Left lung (tissue), 10 donors: ENCODE data around the gene PRKCE. TPM values are rescaled to one million over a fixed set of nuclear protein-coding genes. Genes with fewer than 3 reads are reported as not detected.

Experiments
- ATAC-seq: fragments of 200-7000 bp; cut with Tn5 transposase; one replicate; pipeline ENCODE4 v1.9.1; 2020; ENCODE audit warnings: moderate library complexity
- DNase-seq, 4 donors: peaks; one replicate each; pipeline ENCODE4 v3.0.0-alpha.2; 2013 to 2020
- H3K27ac ChIP-seq, 2 donors: fragments of 200-600 bp; sonication (generic) in 1 of 2; one replicate each; pipeline versions ENCODE4 v1.5.0 to v1.8.0; 2020 to 2021
- H3K27me3 ChIP-seq, 2 donors: fragments of 200-600 bp; sonication (generic) in 1 of 2; one replicate each; pipeline versions ENCODE4 v1.5.0 to v1.8.0; 2020 to 2021
- H3K36me3 ChIP-seq, 2 donors: fragments of 200-600 bp; sonication (generic) in 1 of 2; one replicate each; pipeline versions ENCODE4 v1.5.0 to v1.8.0; 2020 to 2021
- H3K4me1 ChIP-seq, 2 donors: fragments of 200-600 bp; one replicate each; pipeline ENCODE4 v1.8.0; 2021
- H3K4me3 ChIP-seq, 2 donors: fragments of 200-600 bp; sonication (generic) in 1 of 2; one replicate each; pipeline versions ENCODE4 v1.5.0 to v1.8.0; 2020 to 2021; ENCODE audit warnings: mild to moderate bottlenecking in 1 of 2
- H3K9me3 ChIP-seq, 2 donors: fragments of 200-600 bp; sonication (generic) in 1 of 2; one replicate each; pipeline versions ENCODE4 v1.5.0 to v1.8.0; 2020 to 2021
- intact Hi-C, 2 donors: fragments of 100-400 bp; cut with DNase I; formaldehyde crosslinking; loops; one replicate each; pipeline versions ENCODE4 v1.11.2 to v1.14.2; 2022
- polyA plus RNA-seq, 6 donors: library from polyadenylated mRNA; unstranded; fragments of 120-200 nt; gene quantifications; one replicate each; pipeline ENCODE4 v1.2.1, GENCODE V29; 2013; ENCODE audit not compliant: insufficient read length in 6 of 6
- total RNA-seq, 2 donors: library from RNA; stranded (reverse); fragmentation: NEBNext Ultra II Directional; extraction: Animal tissue kit (Norgen Biotek cat#: 25700); gene quantifications; one replicate each; pipeline ENCODE4 v1.2.1, GENCODE V29; 2021
- TF ChIP-seq, protein P1 (sequence below), 2 donors: fragments of 200-600 bp; sonication (generic) in 1 of 2; IDR thresholded peaks; one replicate each; pipeline versions ENCODE4 v1.5.0 to v1.8.0; 2021; ENCODE audit warnings: antibody characterized with exemption in 2 of 2
- donor health status: DM: no; HTN: yes; CAD: no.
- donor health status: DM: no; HTN: no; CAD: no.

The PRKCE gene
- total and polyA plus RNA-seq, 8 donors, result 12.0 to 56.9 (median 14.7) TPM

GRCh38 chr2:45741161-45741850 lies 89.8 kb downstream of the PRKCE start:
- DNase-seq (peak in 2 of 4 donors; percentile 42 to 50), ATAC-seq (no peak)
- Histone ChIP-seq H3K27ac (no peak overlapping the region), H3K4me3 (no peak overlapping the region), H3K36me3 (peaks cover 0 to 6% of the 10 kb centered on the region in 2 donors), H3K4me1 (peaks cover 0 to 12% of the 10 kb centered on the region in 2 donors), H3K27me3 (no peaks in the 10 kb centered on the region), H3K9me3 (no peaks in the 10 kb centered on the region)
- TF ChIP-seq, protein P1, sequence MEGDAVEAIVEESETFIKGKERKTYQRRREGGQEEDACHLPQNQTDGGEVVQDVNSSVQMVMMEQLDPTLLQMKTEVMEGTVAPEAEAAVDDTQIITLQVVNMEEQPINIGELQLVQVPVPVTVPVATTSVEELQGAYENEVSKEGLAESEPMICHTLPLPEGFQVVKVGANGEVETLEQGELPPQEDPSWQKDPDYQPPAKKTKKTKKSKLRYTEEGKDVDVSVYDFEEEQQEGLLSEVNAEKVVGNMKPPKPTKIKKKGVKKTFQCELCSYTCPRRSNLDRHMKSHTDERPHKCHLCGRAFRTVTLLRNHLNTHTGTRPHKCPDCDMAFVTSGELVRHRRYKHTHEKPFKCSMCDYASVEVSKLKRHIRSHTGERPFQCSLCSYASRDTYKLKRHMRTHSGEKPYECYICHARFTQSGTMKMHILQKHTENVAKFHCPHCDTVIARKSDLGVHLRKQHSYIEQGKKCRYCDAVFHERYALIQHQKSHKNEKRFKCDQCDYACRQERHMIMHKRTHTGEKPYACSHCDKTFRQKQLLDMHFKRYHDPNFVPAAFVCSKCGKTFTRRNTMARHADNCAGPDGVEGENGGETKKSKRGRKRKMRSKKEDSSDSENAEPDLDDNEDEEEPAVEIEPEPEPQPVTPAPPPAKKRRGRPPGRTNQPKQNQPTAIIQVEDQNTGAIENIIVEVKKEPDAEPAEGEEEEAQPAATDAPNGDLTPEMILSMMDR (IDR thresholded peaks at IDR 0.05), result no peak
- intact Hi-C loops, result no loop called here

DNA sequence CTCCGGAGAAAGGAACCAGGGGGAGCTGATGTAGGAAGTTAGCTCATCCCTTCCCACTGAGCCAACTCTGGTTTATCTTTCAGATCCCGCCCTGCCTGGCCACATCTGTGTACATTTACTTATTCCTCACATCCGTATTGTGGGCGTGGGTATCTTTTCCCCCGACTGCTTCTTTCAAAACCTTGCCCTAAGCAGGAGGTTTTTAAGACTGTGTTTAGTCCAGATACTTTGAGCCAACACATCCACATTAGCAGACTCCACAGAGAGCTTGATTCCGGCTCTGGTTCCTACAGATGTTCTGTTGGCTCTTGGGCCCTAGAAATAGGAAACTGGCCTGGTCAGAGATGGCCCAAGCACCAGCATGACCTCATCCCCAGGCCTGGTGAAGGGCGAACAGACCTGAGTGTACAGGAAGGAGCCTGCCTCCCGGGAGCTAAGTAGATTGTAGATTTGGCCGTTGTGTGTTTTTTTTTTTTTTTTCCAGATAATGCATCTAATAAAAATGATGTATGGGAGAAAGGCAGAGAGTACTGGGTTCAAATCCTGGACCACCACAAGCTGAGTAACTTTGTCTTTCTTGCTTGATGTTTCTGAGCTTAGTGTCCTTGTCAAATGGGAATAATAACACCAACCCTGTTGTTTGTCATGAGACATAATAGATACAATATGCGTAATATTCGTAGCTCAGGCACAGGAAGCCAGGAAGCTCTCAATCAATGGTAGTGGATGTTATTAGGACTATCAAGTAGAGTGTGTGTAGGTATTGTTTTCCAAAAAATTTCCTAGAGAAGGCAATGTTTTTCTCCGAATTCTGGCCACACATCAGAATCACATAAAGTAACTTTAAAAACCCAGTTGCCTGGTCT lies 92.3 kb downstream of the PRKCE start:
- Histone ChIP-seq H3K36me3 (no peaks in the 10 kb centered on the region), H3K4me1 (peaks cover 0 to 12% of the 10 kb centered on the region in 2 donors), H3K4me3 (no peak overlapping the region), H3K27me3 (no peaks in the 10 kb centered on the region), H3K9me3 (peaks cover 0 to 5% of the 10 kb centered on the region in 2 donors), H3K27ac (peak overlapping the region in 1 of 2 donors; percentile 33)
- TF ChIP-seq, protein P1 (IDR thresholded peaks at IDR 0.05), result no peak
- peak in 1 of 4 donors; percentile 33 for DNase-seq
- ATAC-seq, result peak; percentile 47
- intact Hi-C loops, result no loop called here

DNA sequence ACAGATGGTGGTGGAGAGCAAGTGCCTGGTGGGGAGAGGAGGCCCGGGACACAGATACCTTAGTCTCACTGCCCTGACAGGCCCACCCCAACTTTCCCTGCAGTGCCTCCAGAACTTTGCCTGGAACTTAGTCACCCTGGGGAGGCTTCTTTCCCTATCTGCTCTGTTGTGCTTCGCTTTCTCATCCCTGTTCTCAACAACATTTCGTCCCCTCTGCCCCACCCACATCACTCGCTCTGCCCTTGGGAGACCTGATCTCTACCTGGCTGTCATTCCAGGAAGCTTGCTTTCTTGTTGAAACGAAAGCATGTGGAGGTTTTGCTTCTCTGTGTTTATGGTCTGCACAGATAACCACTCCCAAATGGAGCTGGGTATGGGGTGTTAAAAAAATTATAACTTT lies 93.8 kb downstream of the PRKCE start:
- TF ChIP-seq, protein P1 (IDR thresholded peaks at IDR 0.05), result no peak
- H3K9me3 ChIP-seq, result peaks cover 0 to 5% of the 10 kb centered on the region in 2 donors
- DNase-seq (no peak), ATAC-seq (no peak)
- H3K36me3 ChIP-seq, result no peaks in the 10 kb centered on the region
- H3K4me3 ChIP-seq, result no peak overlapping the region
- H3K27ac ChIP-seq, result no peak overlapping the region
- H3K4me1 ChIP-seq, result peaks cover 0 to 17% of the 10 kb centered on the region in 2 donors
- no peaks in the 10 kb centered on the region for H3K27me3 ChIP-seq
- intact Hi-C loops, result no loop called here

DNA sequence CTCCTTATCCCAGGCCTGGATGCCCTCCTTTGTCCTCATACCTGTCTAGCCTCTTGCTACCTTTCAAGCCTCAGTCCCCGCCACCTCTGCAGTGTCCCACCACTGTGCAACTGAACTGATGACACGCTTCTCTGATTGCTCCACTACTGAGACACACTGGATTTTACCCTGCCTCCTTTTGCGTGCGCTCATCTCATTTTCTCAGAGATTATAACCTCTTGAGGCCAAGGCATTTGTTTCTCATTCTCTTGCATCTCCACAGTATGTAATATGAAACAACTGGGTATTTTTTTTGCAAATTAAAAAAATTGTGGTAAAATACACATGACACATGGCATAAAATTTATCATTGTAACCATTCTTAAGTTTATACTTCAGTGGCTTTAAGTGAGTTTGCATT lies 95.4 kb downstream of the PRKCE start:
- Histone ChIP-seq H3K4me1 (peaks cover 0 to 18% of the 10 kb centered on the region in 2 donors), H3K27ac (no peak overlapping the region), H3K4me3 (no peak overlapping the region), H3K27me3 (no peaks in the 10 kb centered on the region), H3K9me3 (peaks cover 0 to 5% of the 10 kb centered on the region in 2 donors), H3K36me3 (no peaks in the 10 kb centered on the region)
- intact Hi-C loops, result no loop called here
- DNase-seq (no peak), ATAC-seq (no peak)
- TF ChIP-seq, protein P1 (IDR thresholded peaks at IDR 0.05), result no peak

- intact Hi-C loops, result no loop called here
- Histone ChIP-seq H3K4me1 (peaks cover 0 to 18% of the 10 kb centered on the region in 2 donors), H3K27ac (no peak overlapping the region), H3K4me3 (no peak overlapping the region), H3K9me3 (peaks cover 0 to 5% of the 10 kb centered on the region in 2 donors), H3K36me3 (no peaks in the 10 kb centered on the region), H3K27me3 (no peaks in the 10 kb centered on the region)
- TF ChIP-seq, protein P1 (IDR thresholded peaks at IDR 0.05), result no peak
- DNase-seq (no peak), ATAC-seq (no peak)
These were observed 95.9 kb downstream of the PRKCE start for GRCh38 chr2:45747363-45747762.
